Subcutaneous adipose tissue (tissue), 4 donors: ENCODE data around the gene FGFR1OP2. TPM values are rescaled to one million over a fixed set of nuclear protein-coding genes. Genes with fewer than 3 reads are reported as not detected.

ENCODE experiments used
- CTCF ChIP-seq: fragments of 450-650 bp; IDR thresholded peaks from one replicate; pipeline ENCODE4 v1.5.1; 2016; ENCODE audit warnings: low read depth, mild to moderate bottlenecking, control low read depth, antibody characterized with exemption, moderate library complexity
- total RNA-seq, 4 donors: library from RNA; depleted of rRNA; stranded (reverse); fragments of >200 nt; gene quantifications; one replicate each; pipeline ENCODE4 v1.1.0, GENCODE V29; 2016

Gene FGFR1OP2
- total RNA-seq, 4 donors from 2014 or later = 61.2 to 110 (median 82.6) TPM

- TF ChIP-seq CTCF = no peak
Observed at GRCh38 chr12:26936559-26937442, 1.5 kb upstream of the FGFR1OP2 start.

GRCh38 chr12:26937443-26937862 lies 817 bp upstream of the FGFR1OP2 start:
- TF ChIP-seq CTCF = no peak

GRCh38 chr12:26938701-26939062 lies 412 bp downstream of the FGFR1OP2 start:
- TF ChIP-seq CTCF = no peak

GRCh38 chr12:26939192-26939832 lies 1.0 kb downstream of the FGFR1OP2 start:
- TF ChIP-seq CTCF = no peak

- no peak for TF ChIP-seq CTCF
Observed at GRCh38 chr12:26939953-26940352, 1.7 kb downstream of the FGFR1OP2 start.

GRCh38 chr12:26940516-26941214 lies 2.4 kb downstream of the FGFR1OP2 start:
- no peak for TF ChIP-seq CTCF

GRCh38 chr12:26941215-26941594 lies 2.9 kb downstream of the FGFR1OP2 start:
- TF ChIP-seq CTCF = no peak
